GM23338 (cell line): ENCODE data around the gene DCBLD2.

Source experiments
- CREB1 ChIP-seq: fragments of 250-450 bp; sonication (Bioruptor Pico); IDR thresholded peaks from 2 replicates; pipeline ENCODE4 v1.5.0; 2020; ENCODE audit warnings: low read depth, mild to moderate bottlenecking, moderate library complexity
- EZH2 ChIP-seq: fragments of 200-600 bp; sonication (generic); IDR thresholded peaks from one replicate; pipeline ENCODE4 v1.8.0; 2017; ENCODE audit warnings: antibody characterized with exemption, mild to moderate bottlenecking, low read depth; ENCODE audit not compliant: unreplicated experiment
- EZH2phosphoT487 ChIP-seq: fragments of 200-600 bp; sonication (generic); IDR thresholded peaks from one replicate; pipeline ENCODE4 v1.8.1; 2018; ENCODE audit warnings: antibody characterized with exemption; ENCODE audit not compliant: unreplicated experiment
- JUNB ChIP-seq: IDR thresholded peaks from one replicate; pipeline ENCODE4 v1.6.1; 2016; ENCODE audit warnings: antibody characterized with exemption; ENCODE audit not compliant: unreplicated experiment
- NANOG ChIP-seq: IDR thresholded peaks from 2 replicates; pipeline ENCODE4 v1.6.1; 2016; ENCODE audit warnings: antibody characterized with exemption, borderline replicate concordance
- POLR2AphosphoS5 ChIP-seq: IDR thresholded peaks from 2 replicates; pipeline ENCODE4 v1.6.1; 2016; ENCODE audit warnings: antibody characterized with exemption, low read depth
- ZNF331 ChIP-seq: fragments of 250-450 bp; sonication (Bioruptor Pico); IDR thresholded peaks from 2 replicates; pipeline ENCODE4 v1.5.0; 2020; ENCODE audit warnings: low read depth, mild to moderate bottlenecking, moderate library complexity
- TF ChIP-seq, protein P1 (sequence below), 2 experiments: fragments of 200-600 bp in 1 of 2; sonication (generic) in 1 of 2; conservative IDR thresholded peaks; 2 replicates each; pipeline versions ENCODE4 v1.5.1 to v1.6.1; 2016 to 2017; ENCODE audit warnings: antibody characterized with exemption in 2 of 2, low read depth in 2 of 2, mild to moderate bottlenecking in 2 of 2, moderate library complexity in 1 of 2
- TF ChIP-seq, protein P2 (sequence below): IDR thresholded peaks from one replicate; pipeline ENCODE4 v1.6.1; 2018; ENCODE audit warnings: antibody characterized with exemption; ENCODE audit not compliant: unreplicated experiment
- TF ChIP-seq, protein P3 (sequence below): IDR thresholded peaks from 2 replicates; pipeline ENCODE4 v1.6.1; 2016; ENCODE audit warnings: antibody characterized with exemption

DNA sequence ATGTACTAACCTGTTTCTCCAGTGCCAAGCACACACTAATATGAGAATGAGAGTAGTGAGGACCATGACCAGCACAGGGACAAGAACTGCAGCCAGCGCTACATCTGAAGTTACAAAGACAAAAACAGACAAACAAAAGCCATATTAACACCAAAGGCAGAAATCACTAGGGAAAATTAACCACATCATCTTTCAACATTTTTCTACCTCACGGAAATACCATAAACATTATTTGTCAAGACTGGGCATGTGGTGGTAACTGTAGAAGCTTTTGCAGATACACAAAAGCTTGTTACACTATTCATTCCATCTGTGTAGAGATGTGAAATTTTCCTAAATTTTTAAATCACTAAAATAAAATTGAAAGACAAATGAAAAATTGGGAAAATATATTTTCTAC lies 93.4 kb downstream of the DCBLD2 start:
- TF ChIP-seq, protein P1, sequence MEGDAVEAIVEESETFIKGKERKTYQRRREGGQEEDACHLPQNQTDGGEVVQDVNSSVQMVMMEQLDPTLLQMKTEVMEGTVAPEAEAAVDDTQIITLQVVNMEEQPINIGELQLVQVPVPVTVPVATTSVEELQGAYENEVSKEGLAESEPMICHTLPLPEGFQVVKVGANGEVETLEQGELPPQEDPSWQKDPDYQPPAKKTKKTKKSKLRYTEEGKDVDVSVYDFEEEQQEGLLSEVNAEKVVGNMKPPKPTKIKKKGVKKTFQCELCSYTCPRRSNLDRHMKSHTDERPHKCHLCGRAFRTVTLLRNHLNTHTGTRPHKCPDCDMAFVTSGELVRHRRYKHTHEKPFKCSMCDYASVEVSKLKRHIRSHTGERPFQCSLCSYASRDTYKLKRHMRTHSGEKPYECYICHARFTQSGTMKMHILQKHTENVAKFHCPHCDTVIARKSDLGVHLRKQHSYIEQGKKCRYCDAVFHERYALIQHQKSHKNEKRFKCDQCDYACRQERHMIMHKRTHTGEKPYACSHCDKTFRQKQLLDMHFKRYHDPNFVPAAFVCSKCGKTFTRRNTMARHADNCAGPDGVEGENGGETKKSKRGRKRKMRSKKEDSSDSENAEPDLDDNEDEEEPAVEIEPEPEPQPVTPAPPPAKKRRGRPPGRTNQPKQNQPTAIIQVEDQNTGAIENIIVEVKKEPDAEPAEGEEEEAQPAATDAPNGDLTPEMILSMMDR (conservative IDR thresholded peaks at IDR 0.05; ENCODE audit: low read depth in 2 of 2) = no peak
- TF ChIP-seq POLR2AphosphoS5 (no peak), EZH2phosphoT487 (no peak), EZH2 (no peak), JUNB (no peak), CREB1 (CRISPR knock-in tag) (no peak), NANOG (no peak), ZNF331 (CRISPR knock-in tag) (no peak)
- TF ChIP-seq, protein P2, sequence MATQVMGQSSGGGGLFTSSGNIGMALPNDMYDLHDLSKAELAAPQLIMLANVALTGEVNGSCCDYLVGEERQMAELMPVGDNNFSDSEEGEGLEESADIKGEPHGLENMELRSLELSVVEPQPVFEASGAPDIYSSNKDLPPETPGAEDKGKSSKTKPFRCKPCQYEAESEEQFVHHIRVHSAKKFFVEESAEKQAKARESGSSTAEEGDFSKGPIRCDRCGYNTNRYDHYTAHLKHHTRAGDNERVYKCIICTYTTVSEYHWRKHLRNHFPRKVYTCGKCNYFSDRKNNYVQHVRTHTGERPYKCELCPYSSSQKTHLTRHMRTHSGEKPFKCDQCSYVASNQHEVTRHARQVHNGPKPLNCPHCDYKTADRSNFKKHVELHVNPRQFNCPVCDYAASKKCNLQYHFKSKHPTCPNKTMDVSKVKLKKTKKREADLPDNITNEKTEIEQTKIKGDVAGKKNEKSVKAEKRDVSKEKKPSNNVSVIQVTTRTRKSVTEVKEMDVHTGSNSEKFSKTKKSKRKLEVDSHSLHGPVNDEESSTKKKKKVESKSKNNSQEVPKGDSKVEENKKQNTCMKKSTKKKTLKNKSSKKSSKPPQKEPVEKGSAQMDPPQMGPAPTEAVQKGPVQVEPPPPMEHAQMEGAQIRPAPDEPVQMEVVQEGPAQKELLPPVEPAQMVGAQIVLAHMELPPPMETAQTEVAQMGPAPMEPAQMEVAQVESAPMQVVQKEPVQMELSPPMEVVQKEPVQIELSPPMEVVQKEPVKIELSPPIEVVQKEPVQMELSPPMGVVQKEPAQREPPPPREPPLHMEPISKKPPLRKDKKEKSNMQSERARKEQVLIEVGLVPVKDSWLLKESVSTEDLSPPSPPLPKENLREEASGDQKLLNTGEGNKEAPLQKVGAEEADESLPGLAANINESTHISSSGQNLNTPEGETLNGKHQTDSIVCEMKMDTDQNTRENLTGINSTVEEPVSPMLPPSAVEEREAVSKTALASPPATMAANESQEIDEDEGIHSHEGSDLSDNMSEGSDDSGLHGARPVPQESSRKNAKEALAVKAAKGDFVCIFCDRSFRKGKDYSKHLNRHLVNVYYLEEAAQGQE = no peak
- TF ChIP-seq, protein P3, sequence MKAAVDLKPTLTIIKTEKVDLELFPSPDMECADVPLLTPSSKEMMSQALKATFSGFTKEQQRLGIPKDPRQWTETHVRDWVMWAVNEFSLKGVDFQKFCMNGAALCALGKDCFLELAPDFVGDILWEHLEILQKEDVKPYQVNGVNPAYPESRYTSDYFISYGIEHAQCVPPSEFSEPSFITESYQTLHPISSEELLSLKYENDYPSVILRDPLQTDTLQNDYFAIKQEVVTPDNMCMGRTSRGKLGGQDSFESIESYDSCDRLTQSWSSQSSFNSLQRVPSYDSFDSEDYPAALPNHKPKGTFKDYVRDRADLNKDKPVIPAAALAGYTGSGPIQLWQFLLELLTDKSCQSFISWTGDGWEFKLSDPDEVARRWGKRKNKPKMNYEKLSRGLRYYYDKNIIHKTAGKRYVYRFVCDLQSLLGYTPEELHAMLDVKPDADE = no peak
